ENCODE data around the gene GALNT15. TPM values are rescaled to one million over a fixed set of nuclear protein-coding genes. Genes with fewer than 3 reads are reported as not detected.
A peak's percentile ranks its signal among the peaks of the same experiment; 100 is the strongest.

Gene GALNT15
- polyA plus RNA-seq, 1 experiment: 27.9 TPM

DNA sequence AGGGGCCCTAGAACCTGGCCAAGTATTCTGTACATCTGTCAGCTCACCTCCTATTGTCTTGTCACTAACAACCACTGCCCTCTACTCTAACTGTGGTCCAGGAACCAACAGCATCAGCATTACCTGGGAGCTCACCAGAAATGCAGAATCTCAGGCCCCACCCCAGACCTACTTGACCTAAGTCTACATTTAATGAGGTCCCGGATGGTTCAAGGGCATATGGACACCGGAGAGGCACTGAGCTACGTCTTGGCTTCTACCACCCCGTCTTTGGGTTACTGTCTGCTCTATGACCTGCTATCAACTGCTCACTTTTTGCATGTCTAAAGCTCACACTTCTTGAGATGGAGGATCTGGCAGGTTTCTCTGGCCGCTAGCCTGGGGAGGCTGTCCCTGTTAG lies 8.1 kb downstream of the GALNT15 start:
- Histone ChIP-seq H3K27me3 (ENCODE audit: control insufficient read depth, insufficient read depth, low read length) (no peaks in the 10 kb centered on the region), H3K4me3 (ENCODE audit: low read depth, low read length) (no peak overlapping the region), H3K27ac (ENCODE audit: low read depth, low read length) (no peak overlapping the region), H3K9me3 (ENCODE audit: control insufficient read depth, insufficient read depth, low read length) (no peaks in the 10 kb centered on the region)
- ChIA-PET CTCF (interaction anchor here (1.3 to 4.0 kb wide), 2 partner anchors 121 to 133 kb away, joined by 3 to 31 read pairs; no protein-coding TSS in a partner anchor), POLR2A (no interaction called here)
- TF ChIP-seq, protein P1, sequence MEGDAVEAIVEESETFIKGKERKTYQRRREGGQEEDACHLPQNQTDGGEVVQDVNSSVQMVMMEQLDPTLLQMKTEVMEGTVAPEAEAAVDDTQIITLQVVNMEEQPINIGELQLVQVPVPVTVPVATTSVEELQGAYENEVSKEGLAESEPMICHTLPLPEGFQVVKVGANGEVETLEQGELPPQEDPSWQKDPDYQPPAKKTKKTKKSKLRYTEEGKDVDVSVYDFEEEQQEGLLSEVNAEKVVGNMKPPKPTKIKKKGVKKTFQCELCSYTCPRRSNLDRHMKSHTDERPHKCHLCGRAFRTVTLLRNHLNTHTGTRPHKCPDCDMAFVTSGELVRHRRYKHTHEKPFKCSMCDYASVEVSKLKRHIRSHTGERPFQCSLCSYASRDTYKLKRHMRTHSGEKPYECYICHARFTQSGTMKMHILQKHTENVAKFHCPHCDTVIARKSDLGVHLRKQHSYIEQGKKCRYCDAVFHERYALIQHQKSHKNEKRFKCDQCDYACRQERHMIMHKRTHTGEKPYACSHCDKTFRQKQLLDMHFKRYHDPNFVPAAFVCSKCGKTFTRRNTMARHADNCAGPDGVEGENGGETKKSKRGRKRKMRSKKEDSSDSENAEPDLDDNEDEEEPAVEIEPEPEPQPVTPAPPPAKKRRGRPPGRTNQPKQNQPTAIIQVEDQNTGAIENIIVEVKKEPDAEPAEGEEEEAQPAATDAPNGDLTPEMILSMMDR (IDR thresholded peaks at IDR 0.05; ENCODE audit: low read depth, low read length): no peak
- DNase-seq (ENCODE audit: low read depth, low spot score): no peak

DNA sequence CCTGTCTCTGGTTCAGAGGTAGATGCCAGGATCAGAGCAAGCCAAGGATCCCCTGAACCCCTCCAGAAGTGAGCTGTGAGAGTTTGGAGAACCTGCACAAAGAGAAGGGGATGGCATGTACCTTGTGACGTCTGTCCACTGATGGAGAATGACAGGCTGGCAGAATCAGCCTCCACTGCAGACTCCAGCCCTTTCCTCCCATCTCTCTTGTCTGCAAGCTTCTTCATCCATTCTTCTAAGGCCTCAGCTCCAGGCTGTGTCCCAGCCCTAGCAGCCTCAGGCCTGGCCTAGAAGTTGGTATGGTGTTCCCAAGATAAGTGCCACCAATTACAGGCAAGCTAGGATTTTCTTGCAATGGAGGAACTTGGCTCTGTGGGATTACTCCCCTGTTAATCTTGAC lies 8.6 kb downstream of the GALNT15 start:
- Histone ChIP-seq H3K9me3 (ENCODE audit: control insufficient read depth, insufficient read depth, low read length) (no peaks in the 10 kb centered on the region), H3K27me3 (ENCODE audit: control insufficient read depth, insufficient read depth, low read length) (no peaks in the 10 kb centered on the region), H3K4me3 (ENCODE audit: low read depth, low read length) (no peak overlapping the region), H3K27ac (ENCODE audit: low read depth, low read length) (peak overlapping the region; percentile 52)
- DNase-seq (ENCODE audit: low read depth, low spot score): no peak
- TF ChIP-seq, protein P1 (IDR thresholded peaks at IDR 0.05; ENCODE audit: low read depth, low read length): no peak
- POLR2A ChIA-PET: interaction anchor here (1.1 to 1.2 kb wide), 4 partner anchors 61 to 200 kb away, joined by 3 to 6 read pairs (median 4); no protein-coding TSS in a partner anchor
- CTCF ChIA-PET: interaction anchor here (1.2 to 4.0 kb wide), 3 partner anchors 122 to 372 kb away, joined by 3 to 31 read pairs (median 4); no protein-coding TSS in a partner anchor

DNA sequence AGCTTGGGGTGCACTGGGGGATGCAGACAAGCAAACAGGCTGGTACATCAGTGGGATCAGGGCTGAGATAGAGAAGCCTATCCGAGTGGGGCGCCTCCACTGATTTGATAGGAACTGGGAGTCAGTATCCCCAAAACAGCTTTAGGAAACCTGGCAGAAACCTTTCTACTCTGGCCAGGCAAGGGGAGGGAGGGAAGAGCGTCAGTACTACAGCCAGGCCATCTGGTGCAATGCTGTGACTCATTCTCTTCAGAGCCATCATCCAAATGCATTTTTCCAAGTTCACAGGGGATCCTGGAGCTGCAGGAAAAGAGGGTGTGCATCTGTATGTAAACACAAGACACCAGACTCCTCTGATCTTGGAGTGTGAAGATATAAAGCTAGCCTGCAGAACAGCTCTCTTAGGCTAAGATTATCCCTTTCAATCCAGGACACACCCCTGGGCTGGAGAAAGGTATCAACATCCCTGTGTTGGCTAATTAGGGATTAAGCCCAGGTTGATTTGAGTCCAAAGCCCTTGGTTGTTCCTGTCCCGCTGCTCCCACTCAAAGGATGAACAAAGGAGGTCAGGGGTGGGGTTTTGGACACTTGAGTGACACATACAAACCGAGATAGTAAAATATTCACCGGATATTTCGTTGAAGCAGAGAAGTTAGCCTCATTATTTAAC lies 9.3 kb downstream of the GALNT15 start:
- Histone ChIP-seq H3K27me3 (ENCODE audit: control insufficient read depth, insufficient read depth, low read length) (no peaks in the 10 kb centered on the region), H3K9me3 (ENCODE audit: control insufficient read depth, insufficient read depth, low read length) (no peaks in the 10 kb centered on the region), H3K4me3 (ENCODE audit: low read depth, low read length) (no peak overlapping the region), H3K27ac (ENCODE audit: low read depth, low read length) (peak overlapping the region; percentile 52)
- TF ChIP-seq, protein P1 (IDR thresholded peaks at IDR 0.05; ENCODE audit: low read depth, low read length): no peak
- DNase-seq (ENCODE audit: low read depth, low spot score): peak; percentile 87
- ChIA-PET CTCF (interaction anchor here (1.2 to 4.0 kb wide), 3 partner anchors 123 to 373 kb away, joined by 3 to 31 read pairs (median 4); no protein-coding TSS in a partner anchor), POLR2A (interaction anchor here (1.1 to 1.2 kb wide), 4 partner anchors 61 to 201 kb away, joined by 3 to 6 read pairs (median 4); no protein-coding TSS in a partner anchor)

DNA sequence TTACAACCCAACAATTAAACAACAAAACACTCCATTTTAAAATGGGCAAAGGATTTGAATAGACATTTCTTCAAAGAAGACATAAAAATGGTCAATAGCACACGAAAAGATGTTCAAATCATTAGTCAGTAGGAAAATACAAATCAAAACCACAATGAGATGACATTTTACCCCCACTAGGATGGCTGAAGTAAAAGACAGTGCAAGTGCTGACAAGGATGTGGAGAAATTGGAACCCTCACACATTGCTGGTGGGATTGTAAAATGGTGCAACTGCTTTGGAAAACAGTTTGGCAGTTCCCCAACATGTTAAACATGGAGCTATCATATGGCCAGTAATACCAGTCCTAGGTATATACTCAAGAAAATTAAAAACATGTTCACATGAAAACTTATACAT lies 11.6 kb downstream of the GALNT15 start:
- POLR2A ChIA-PET: no interaction called here

More for the DNA sequence above, 11.6 kb downstream of the GALNT15 start:
- DNase-seq (ENCODE audit: low read depth, low spot score): no peak
- no peak overlapping the region for H3K4me3 ChIP-seq (ENCODE audit: low read depth, low read length)
- H3K27ac ChIP-seq (ENCODE audit: low read depth, low read length): no peak overlapping the region
- TF ChIP-seq, protein P1 (IDR thresholded peaks at IDR 0.05; ENCODE audit: low read depth, low read length): no peak
- H3K27me3 ChIP-seq (ENCODE audit: control insufficient read depth, insufficient read depth, low read length): no peaks in the 10 kb centered on the region
- CTCF ChIA-PET: interaction anchor here (0.9 to 1.7 kb wide), 3 partner anchors 24 to 374 kb away, joined by 3 to 4 read pairs (median 4); no protein-coding TSS in a partner anchor
- no peaks in the 10 kb centered on the region for H3K9me3 ChIP-seq (ENCODE audit: control insufficient read depth, insufficient read depth, low read length)
